Heart left ventricle (tissue), 13 donors: ENCODE measurements around the gene RAG2.

ENCODE experiments used
- CTCF ChIP-seq, 12 donors: fragments of 200-600 bp; sonication (generic) in 4 of 12; IDR thresholded peaks; one replicate each; pipeline versions ENCODE4 v1.5.0 to v1.8.0; 2018 to 2022; ENCODE audit warnings: antibody characterized with exemption in 12 of 12, mild to moderate bottlenecking in 5 of 12
- POLR2A ChIP-seq, 2 donors: fragments of 450-650 bp; IDR thresholded peaks; one replicate each; pipeline ENCODE4 v1.6.1; 2017; ENCODE audit warnings: antibody characterized with exemption in 2 of 2, mild to moderate bottlenecking in 2 of 2, moderate library complexity in 2 of 2
- donor health status: ischemic (EF 13 %, LVEDD 7.1; RV severe dilation, severe dysfunction).
- donor health status: DM: no; HTN: yes; CAD: no.
- donor health status: DM: no; HTN: no; CAD: no.
- donor health status: ischemic (EF 25% LVEDD 6.9; RV normal size, moderate dysfunction).
- donor health status: ischemic (EF 25% LVEDD 5.7; RV mildly dilated, moderate dysfunction).
- donor health status: ischemic (EF 35%, LVEDD 5.7; RV mildly dilated, moderate dysfunction).
- donor health status: nonischemic (EF 11% LVEDD 7.7; RV severe dilation, severe dysfunction).
- donor health status: DM: yes; HTN: yes; CAD: no.
- donor health status: PGD.
- donor health status: ischemic (EF 29% LVEDD 5.4; RV normal size, mild dysfunction).
- donor health status: nonischemic (EF 23%, LVEDD 6.1; RV moderate dilation, normal function).

GRCh38 chr11:36596880-36597279 lies 1.2 kb downstream of the RAG2 start:
- TF ChIP-seq CTCF (IDR thresholded peaks at IDR 0.05) (no peak), POLR2A (IDR thresholded peaks at IDR 0.05) (no peak)
